Stimulated activated naive CD8-positive, alpha-beta T cell treated with anti-CD3 and anti-CD28 coated beads, Interleukin-15, amount 100 ng/mL, for 72 hours (primary cell): ENCODE measurements around the gene PHYKPL.
A peak's percentile ranks its signal among the peaks of the same experiment; 100 is the strongest.
"Not testable (repeated sequence)": the region's sequence is repeated elsewhere in the genome, so short reads cannot be mapped to it uniquely, and the experiment has no call there.

Experiments
- ATAC-seq: fragments of 150-1000 bp; cut with Tn5 transposase; 2 replicates; pipeline ENCODE4 v1.10.0; 2021; ENCODE audit warnings: mild to moderate bottlenecking, moderate library complexity
- DNase-seq, 2 donors: peaks; one replicate each; pipeline ENCODE4 v3.0.0; 2021 to 2022
- H3K27ac Mint-ChIP-seq, 2 donors: one replicate each; pipeline ENCODE4 v1.8.0; 2022; ENCODE audit warnings: mild to moderate bottlenecking in 2 of 2, mixed read lengths in 2 of 2, moderate library complexity in 2 of 2
- H3K27me3 Mint-ChIP-seq: one replicate; pipeline ENCODE4 v1.8.0; 2022; ENCODE audit warnings: mixed read lengths
- H3K4me1 Mint-ChIP-seq: one replicate; pipeline ENCODE4 v1.8.0; 2022; ENCODE audit warnings: mild to moderate bottlenecking, mixed read lengths
- H3K4me3 Mint-ChIP-seq, 2 donors: one replicate each; pipeline ENCODE4 v1.8.0; 2022; ENCODE audit warnings: mild to moderate bottlenecking in 2 of 2, mixed read lengths in 2 of 2, moderate library complexity in 1 of 2
- H3K9me3 Mint-ChIP-seq, 2 donors: one replicate each; pipeline ENCODE4 v1.8.0; 2022; ENCODE audit warnings: mixed read lengths in 2 of 2

The PHYKPL gene

GRCh38 chr5:178203670-178204181, 28.9 kb downstream of the PHYKPL start:
- H3K27ac Mint-ChIP-seq, result peak overlapping the region; percentile 100
- DNase-seq, result no peak
- peak; percentile 26 for ATAC-seq
- no peaks in the 10 kb centered on the region for H3K9me3 Mint-ChIP-seq
- no peaks in the 10 kb centered on the region for H3K27me3 Mint-ChIP-seq
- H3K4me1 Mint-ChIP-seq, result peaks cover 52% of the 10 kb centered on the region
- peak overlapping the region; percentile 96 to 99 for H3K4me3 Mint-ChIP-seq

GRCh38 chr5:178202541-178202940, 30.1 kb downstream of the PHYKPL start:
- Mint-ChIP-seq H3K27me3 (no peaks in the 10 kb centered on the region), H3K4me1 (peaks cover 40% of the 10 kb centered on the region), H3K27ac (no peak overlapping the region), H3K4me3 (peak overlapping the region; percentile 62 to 69), H3K9me3 (no peaks in the 10 kb centered on the region)
- DNase-seq (no peak), ATAC-seq (no peak)

- Mint-ChIP-seq H3K27me3 (no peaks in the 10 kb centered on the region), H3K9me3 (no peaks in the 10 kb centered on the region), H3K27ac (no peak overlapping the region), H3K4me1 (peaks cover 34% of the 10 kb centered on the region), H3K4me3 (peak overlapping the region in 1 of 2 donors; percentile 18)
- DNase-seq (no peak), ATAC-seq (no peak)
These were observed 30.7 kb downstream of the PHYKPL start for GRCh38 chr5:178201927-178202235.

GRCh38 chr5:178201221-178201926, 31.2 kb downstream of the PHYKPL start:
- H3K4me1 Mint-ChIP-seq, result peaks cover 29% of the 10 kb centered on the region
- no peak for ATAC-seq
- H3K4me3 Mint-ChIP-seq, result no peak overlapping the region
- no peak overlapping the region for H3K27ac Mint-ChIP-seq
- no peaks in the 10 kb centered on the region for H3K9me3 Mint-ChIP-seq
- no peaks in the 10 kb centered on the region for H3K27me3 Mint-ChIP-seq
- no peak for DNase-seq

- Mint-ChIP-seq H3K9me3 (no peaks in the 10 kb centered on the region), H3K27ac (no peak overlapping the region), H3K27me3 (peaks cover 5% of the 10 kb centered on the region), H3K4me1 (peaks cover 20% of the 10 kb centered on the region), H3K4me3 (no peak overlapping the region)
- ATAC-seq (no peak), DNase-seq (no peak)
These were observed 32.8 kb downstream of the PHYKPL start for GRCh38 chr5:178199581-178200434.

GRCh38 chr5:178198706-178199105, 33.9 kb downstream of the PHYKPL start:
- Mint-ChIP-seq H3K9me3 (no peaks in the 10 kb centered on the region), H3K27ac (peak overlapping the region in 1 of 2 donors; percentile 67), H3K4me3 (no peak overlapping the region), H3K4me1 (peaks cover 22% of the 10 kb centered on the region), H3K27me3 (peaks cover 16% of the 10 kb centered on the region)
- DNase-seq (no peak), ATAC-seq (no peak)

- Mint-ChIP-seq H3K27me3 (peaks cover 22% of the 10 kb centered on the region), H3K4me1 (peaks cover 28% of the 10 kb centered on the region)
- not testable (repeated sequence) for H3K27ac Mint-ChIP-seq, H3K9me3 Mint-ChIP-seq, H3K4me3 Mint-ChIP-seq, DNase-seq, ATAC-seq
These were observed 34.5 kb downstream of the PHYKPL start for GRCh38 chr5:178198151-178198550.

- ATAC-seq, result no peak
- DNase-seq, result no peak
- Mint-ChIP-seq H3K9me3 (no peaks in the 10 kb centered on the region), H3K27me3 (peaks cover 29% of the 10 kb centered on the region), H3K27ac (no peak overlapping the region), H3K4me1 (peaks cover 21% of the 10 kb centered on the region), H3K4me3 (no peak overlapping the region)
These were observed 35.6 kb downstream of the PHYKPL start for GRCh38 chr5:178196986-178197385.

- Mint-ChIP-seq H3K27me3 (peaks cover 29% of the 10 kb centered on the region), H3K4me3 (no peak overlapping the region), H3K9me3 (no peaks in the 10 kb centered on the region), H3K4me1 (peaks cover 18% of the 10 kb centered on the region), H3K27ac (peak overlapping the region in 1 of 2 donors; percentile 19)
- DNase-seq (no peak), ATAC-seq (no peak)
These were observed 36.3 kb downstream of the PHYKPL start for GRCh38 chr5:178196281-178196812.

- no peak for DNase-seq
- peaks cover 29% of the 10 kb centered on the region for H3K27me3 Mint-ChIP-seq
- peaks cover 18% of the 10 kb centered on the region for H3K4me1 Mint-ChIP-seq
- H3K9me3 Mint-ChIP-seq, result no peaks in the 10 kb centered on the region
- peak overlapping the region in 1 of 2 donors; percentile 13 for H3K4me3 Mint-ChIP-seq
- H3K27ac Mint-ChIP-seq, result peak overlapping the region in 1 of 2 donors; percentile 40
- peak; percentile 50 for ATAC-seq
These were observed 38.6 kb downstream of the PHYKPL start for GRCh38 chr5:178194026-178194425.

- no peaks in the 10 kb centered on the region for H3K9me3 Mint-ChIP-seq
- H3K27ac Mint-ChIP-seq, result no peak overlapping the region
- no peak overlapping the region for H3K4me3 Mint-ChIP-seq
- H3K27me3 Mint-ChIP-seq, result peaks cover 36% of the 10 kb centered on the region
- peak; percentile 40 for ATAC-seq
- DNase-seq, result no peak
- peaks cover 18% of the 10 kb centered on the region for H3K4me1 Mint-ChIP-seq
These were observed 39.3 kb downstream of the PHYKPL start for GRCh38 chr5:178193251-178193809.

- H3K4me1 Mint-ChIP-seq, result peaks cover 18% of the 10 kb centered on the region
- H3K27ac Mint-ChIP-seq, result no peak overlapping the region
- peaks cover 39% of the 10 kb centered on the region for H3K27me3 Mint-ChIP-seq
- H3K9me3 Mint-ChIP-seq, result no peaks in the 10 kb centered on the region
- DNase-seq (no peak), ATAC-seq (no peak)
- no peak overlapping the region for H3K4me3 Mint-ChIP-seq
These were observed 39.8 kb downstream of the PHYKPL start for GRCh38 chr5:178192787-178193186.

GRCh38 chr5:178192244-178192643, 40.4 kb downstream of the PHYKPL start:
- H3K9me3 Mint-ChIP-seq, result no peaks in the 10 kb centered on the region
- H3K4me1 Mint-ChIP-seq, result peaks cover 18% of the 10 kb centered on the region
- ATAC-seq (no peak), DNase-seq (no peak)
- no peak overlapping the region for H3K4me3 Mint-ChIP-seq
- no peak overlapping the region for H3K27ac Mint-ChIP-seq
- H3K27me3 Mint-ChIP-seq, result peaks cover 39% of the 10 kb centered on the region

GRCh38 chr5:178191661-178192060, 40.9 kb downstream of the PHYKPL start:
- no peaks in the 10 kb centered on the region for H3K9me3 Mint-ChIP-seq
- no peak overlapping the region for H3K27ac Mint-ChIP-seq
- peaks cover 18% of the 10 kb centered on the region for H3K4me1 Mint-ChIP-seq
- ATAC-seq, result no peak
- H3K4me3 Mint-ChIP-seq, result no peak overlapping the region
- peaks cover 39% of the 10 kb centered on the region for H3K27me3 Mint-ChIP-seq
- DNase-seq, result no peak

GRCh38 chr5:178189433-178189832, 43.2 kb downstream of the PHYKPL start:
- Mint-ChIP-seq H3K27ac (no peak overlapping the region), H3K9me3 (no peaks in the 10 kb centered on the region)

More at GRCh38 chr5:178189433-178189832, 43.2 kb downstream of the PHYKPL start:
- DNase-seq (no peak), ATAC-seq (no peak)
- Mint-ChIP-seq H3K4me3 (no peak overlapping the region), H3K27me3 (peaks cover 30% of the 10 kb centered on the region), H3K4me1 (peaks cover 17% of the 10 kb centered on the region)
